NCI-H1417 (cell line): ENCODE results near the gene PPP1R13B.
"Not testable (repeated sequence)": the region's sequence is repeated elsewhere in the genome, so short reads cannot be mapped to it uniquely, and the experiment has no call there.

Experiments
- DNase-seq, 3 experiments: peaks; one replicate each; lab custom pipeline; 2025; lab: John Stamatoyannopoulos, UW

Gene PPP1R13B

DNA sequence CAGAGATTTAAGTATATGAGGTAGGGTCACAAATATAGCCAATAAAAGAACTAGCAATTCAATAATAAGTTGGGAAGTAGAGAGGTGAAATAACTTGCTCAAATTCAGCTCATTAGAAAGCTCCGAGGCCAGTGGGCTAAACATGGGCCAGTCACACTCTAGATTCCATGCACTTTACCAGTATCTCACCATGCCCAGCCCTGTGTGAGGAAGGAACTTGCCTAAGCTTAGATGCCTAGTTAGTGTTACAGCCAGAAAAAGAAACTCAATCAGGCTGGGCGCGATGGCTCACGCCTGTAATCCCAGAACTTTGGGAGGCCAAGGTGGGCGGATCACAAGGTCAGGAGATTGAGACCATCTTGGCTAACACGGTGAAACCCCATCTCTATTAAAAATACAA, 71.1 kb downstream of the PPP1R13B start:
- not testable (repeated sequence) for DNase-seq

DNA sequence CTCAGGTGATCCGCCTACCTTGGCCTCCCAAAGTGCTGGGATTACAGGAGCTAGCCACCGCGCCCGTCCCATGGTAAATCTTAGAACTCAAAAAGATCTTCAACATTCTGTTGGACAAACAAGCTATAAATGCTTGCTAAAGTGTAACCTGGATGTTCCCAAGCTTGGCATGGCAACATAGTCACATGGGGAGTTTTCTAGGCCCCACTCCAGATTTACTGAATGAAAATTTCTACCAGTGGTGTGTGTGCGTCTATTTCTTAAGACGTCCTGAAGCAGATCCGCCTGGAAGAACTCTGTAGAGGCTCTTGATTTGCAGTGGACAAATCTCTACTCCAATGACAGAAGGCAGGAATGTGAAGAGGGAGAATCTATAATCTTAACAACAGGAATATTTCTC, 71.9 kb downstream of the PPP1R13B start:
- no peak for DNase-seq

DNA sequence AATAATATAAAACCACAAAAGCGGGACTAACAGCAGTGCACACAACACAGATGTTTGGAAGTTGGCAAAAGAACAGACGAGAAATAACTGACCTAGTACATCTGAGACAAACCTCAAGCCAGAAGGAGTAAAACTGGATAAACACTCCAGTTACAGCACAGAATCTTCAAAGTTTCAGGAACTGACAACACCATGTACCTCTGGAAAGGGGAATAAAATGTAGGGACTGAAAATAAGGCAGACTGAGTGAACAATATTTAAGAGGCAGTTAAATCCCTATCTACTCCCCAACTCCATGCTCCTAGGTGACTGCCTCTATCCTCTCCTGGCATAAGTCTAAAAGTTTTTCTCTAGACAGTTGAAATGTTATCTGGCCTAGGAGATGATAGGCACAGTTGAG, 73.9 kb downstream of the PPP1R13B start:
- DNase-seq, result no peak

DNA sequence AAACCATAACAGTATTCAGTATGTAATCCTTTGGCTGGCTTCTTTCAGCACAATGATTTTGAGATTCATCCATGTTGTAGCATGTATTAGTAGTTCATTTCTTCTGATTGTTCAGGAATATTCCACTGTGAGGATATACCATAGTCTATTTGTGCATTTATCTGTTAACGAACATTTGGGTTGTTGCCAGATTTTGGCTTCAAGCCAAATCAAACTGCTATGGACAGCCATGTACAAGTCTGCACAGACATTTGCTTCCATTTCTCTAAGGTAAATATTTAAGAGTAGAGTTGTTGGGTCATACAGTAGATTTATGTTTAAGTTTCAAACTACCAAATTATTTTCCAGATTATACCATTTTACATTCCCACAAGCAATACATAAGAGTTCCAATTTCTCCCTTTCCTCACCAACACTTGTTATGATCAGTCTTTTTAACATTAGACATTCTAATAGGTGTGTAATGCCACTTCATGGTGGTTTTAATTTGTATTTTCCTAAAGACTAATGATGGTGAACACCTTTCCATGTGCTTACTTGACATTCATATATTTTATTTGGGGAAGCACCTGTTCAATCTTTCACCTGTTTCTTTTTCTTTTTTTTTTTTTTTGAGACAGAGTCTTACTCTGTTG, 75.2 kb downstream of the PPP1R13B start:
- DNase-seq, result no peak

DNA sequence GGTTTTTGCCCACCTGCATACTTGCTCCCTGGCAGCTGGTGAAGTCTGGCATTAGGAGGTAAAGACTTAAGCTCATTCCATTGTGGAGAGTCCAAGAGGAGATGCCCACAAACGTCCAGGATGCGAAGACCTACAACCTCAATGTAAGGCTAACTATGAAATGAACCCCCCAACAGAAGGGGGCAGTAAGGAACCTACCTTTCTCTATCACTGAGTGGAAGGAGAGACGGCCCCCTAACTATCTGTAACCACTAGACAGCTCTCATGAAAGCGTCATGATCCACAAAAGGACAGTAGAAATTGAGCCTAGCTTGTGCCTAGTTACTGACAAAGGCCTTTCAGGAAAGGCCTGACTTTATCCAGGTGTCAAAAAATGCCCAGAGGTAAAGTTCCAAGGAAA, 76.5 kb downstream of the PPP1R13B start:
- no peak for DNase-seq

DNA sequence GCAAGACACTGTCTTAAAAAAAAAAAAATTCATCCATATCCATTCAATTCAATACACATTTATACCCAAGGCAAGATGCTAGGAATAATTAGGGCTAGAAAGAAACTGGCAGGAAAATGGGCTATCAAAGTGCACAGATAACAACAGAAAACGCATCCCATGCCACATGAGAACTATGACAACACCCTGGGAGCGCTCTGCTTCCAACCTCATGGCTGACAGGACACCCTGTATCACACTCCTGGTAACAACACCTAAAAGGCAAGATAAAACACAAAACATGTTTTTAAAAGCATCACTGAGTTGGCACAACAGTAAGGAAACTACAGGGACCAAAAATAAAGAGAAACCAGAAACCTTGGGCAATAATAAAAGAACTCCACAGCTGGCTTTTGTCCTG, 76.9 kb downstream of the PPP1R13B start:
- DNase-seq, result no peak

DNA sequence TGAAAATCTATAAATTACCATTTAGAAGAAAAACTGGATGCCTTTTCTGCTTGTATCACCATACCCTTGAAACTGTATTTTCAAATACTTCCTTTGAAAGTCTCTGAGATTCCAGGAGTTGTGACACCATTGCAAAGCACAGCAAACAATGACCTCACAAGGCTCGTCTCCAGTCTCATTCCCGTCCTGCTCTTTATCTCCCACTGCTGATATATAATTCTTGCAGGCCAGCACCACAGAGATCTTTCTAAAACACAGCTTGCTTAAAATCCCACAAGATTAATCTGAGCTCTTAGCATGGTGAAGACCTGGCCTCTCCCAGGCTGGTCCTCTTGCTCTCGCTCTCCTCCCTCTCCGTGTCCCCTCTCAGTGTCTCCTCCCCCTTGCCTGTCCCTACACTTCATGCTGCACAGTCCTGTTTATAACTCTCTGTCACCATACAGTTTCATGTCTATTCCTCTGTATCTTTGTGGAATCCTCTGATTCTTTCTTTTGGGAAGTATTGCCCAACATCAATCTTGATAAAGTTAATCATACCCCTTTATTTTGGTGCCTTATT, 80.0 kb downstream of the PPP1R13B start:
- DNase-seq, result no peak

DNA sequence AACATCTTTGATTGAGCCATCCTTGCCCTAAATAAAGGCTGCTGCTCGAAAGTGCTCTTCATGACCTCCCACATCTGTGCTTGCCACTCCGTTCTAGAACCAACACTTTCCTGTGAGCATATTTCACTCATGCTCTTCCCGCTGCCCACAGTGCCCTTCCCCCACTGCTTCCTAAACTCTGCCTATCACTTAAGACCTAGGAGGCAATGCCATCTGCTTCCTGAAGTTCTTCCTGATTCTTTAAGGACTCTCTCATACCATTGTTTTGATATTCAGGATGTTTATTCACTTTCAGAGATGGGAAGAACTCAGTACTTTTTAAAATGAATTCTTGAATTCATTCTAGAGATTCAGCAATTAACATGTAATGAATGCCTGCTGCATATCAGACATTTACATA, 81.8 kb downstream of the PPP1R13B start:
- no peak for DNase-seq

DNA sequence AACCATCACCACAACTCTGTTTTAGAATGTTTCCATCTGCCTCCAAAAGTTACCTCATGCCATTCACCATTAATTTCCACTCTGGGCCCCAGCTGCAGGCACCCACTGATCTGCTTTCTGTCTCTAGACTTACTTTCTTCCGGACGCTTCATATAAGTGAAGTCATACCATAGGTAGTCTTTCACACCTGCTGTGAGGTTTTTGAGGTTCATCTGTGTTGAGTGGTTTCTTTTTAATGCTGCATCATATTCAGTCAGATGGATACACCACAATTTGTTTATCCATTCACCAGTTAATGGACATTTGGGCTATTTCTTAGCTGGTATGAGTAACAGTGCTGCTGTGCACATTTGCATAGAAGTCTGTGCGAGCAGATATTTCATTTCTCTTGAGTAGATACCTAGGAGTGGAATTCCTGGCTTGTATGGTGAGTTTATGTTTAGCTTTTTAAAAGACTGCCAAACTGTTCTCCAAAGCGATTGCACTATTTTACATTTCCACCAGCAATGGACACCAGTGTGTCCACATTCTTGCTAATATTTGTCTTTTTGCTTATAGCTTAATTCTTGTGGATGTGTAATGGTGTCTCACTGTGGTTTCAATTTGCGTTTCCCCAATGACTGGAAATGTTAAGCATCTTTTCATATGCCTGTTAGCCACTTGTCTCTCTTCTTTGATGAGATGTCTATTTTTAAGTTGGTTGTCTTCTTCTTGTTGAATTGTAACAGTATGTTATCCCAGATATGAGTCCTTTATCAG, 83.5 kb downstream of the PPP1R13B start:
- no peak for DNase-seq

DNA sequence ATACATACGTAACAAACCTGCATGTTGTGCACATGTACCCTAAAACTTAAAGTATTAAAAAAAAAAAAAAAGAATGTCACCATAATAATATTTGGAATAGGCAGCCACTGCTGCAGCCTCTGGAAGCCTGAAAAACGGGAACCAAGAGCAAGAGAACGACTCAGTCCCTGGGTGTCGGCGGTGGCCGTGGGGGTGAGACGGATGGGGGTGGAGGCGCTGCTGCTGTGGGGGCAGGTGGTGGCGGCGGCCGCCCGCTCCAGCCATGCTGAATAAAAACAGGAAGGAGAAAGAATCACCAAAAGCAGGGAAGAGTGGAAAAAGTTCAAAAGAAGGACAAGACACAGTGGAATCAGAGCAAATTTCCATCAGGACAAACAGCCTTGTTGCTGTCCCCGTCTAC, 84.8 kb downstream of the PPP1R13B start:
- no peak for DNase-seq

DNA sequence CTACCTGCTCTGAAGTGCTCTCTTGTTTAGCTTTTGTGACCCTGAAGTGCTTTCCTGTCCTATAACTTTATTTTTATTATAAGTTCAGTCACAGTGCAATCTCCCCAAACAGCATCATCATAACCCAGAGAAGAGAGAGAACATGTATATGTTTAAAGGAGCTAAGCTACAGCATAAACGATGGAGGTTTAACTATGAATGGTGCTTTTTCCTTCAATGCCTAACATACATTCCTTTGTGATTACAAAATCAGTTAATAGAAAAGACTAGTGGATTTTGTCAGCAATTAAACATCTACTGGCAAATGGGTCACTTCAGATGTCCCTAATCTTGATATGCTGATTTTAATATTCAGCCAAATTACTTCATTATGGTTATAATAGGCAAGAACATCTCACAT, 85.3 kb downstream of the PPP1R13B start:
- no peak for DNase-seq

DNA sequence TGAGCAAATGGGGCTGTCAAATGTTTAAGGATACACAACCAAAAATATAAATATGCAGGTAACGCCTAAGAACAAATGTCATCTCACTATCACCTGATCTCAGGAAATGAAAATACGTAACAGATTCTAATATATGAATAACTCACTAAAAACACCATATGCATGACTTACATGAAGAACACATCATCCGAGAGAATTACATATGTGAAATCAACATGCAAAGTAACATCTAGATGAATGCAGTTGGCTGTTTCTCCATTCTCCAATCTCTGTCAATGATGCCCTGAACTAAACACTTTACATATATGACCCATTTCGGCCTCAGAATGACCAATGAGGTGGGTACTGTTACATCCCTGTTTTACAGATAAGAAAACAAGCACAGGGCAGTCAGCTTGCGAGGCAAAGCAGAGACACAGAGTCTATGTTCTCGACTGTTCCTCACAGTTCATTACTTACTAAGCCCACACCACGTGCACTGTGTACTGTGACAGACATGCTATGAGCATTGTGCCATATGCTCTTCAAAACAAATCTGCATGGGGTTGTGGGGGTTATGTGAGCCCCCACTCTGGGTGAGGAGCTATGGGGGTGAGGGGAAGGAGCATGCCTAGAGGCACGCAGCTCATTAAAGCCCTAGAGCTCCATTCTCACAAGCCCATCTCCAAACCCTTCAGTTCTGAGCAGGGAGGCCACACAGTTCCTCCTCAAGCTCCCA, 89.2 kb downstream of the PPP1R13B start:
- DNase-seq, result no peak

DNA sequence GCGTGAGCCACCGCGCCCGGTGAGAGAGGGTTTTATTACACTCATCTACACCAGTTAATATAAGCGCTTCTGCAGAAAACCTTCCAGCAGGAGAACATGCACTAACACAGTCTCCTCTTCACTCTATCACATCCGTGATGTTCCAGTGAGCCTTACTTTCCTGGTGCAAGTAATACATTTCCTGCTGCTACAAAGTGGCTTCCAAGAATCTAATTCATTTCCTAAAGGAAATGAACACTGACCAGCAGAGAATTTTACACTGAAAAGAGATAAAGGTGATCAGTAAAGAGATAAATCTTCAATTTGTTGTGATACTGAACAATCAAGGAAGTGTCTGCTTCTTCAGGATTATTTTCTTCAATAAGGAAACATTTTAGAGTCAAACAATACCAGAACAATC, 92.3 kb downstream of the PPP1R13B start:
- no peak for DNase-seq

DNA sequence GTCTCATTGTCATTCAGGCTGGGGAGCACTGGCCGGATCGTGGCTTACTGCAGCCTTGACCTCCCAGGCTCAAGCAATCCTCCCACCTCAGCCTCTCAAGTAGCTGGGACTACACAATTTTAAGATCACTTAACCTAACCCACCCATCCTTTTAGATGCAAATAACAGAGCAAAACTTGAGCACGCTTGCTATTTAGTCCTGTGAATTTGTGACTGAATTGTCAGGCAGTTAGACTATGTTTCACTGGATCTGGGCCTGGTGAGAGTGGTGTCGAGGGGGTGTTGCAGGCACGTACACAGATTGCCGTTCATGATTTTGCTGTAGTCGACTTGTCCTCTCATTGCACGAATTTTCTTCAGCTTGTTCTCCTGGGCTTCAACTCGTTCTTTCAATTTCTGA, 93.6 kb downstream of the PPP1R13B start:
- no peak for DNase-seq

DNA sequence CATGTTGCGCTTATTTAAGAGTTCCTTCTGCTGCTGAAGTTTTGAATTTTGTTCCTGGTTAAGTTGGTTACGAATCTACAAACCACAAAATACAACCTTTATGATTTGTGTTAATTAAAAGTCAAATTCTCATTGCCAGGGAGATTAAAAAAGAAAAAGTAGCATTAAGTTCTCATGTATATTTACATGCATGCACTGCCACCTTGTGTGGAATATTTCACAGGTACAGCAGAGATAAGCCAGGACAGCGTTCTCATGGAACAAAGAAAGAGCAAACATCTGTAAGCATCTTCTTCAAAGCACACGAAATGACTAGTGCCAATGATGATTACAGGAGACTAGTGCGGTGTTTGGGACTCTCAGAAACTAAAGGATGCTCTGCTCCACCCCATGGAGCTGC, 97.5 kb downstream of the PPP1R13B start:
- peak in 1 of 3 experiments; percentile 10 for DNase-seq

DNA sequence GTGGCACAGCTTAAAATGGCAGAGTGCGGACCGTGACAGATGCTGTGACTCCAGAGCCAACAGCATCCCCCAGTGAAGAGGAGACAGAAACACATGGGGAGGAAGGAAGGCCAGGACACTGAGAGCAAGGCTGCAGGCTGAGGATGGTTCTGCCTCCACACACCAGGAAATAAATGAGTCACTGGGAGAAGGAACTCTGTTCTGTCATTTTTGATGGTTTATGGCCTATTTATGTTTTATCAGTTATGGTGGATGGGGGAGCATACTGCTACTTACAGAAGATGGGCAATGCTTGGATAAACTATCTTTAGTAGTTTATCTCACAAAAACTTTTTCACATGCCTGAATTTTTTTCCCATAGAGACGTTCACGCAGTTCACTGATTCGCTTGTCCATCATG, 97.9 kb downstream of the PPP1R13B start:
- DNase-seq, result no peak

DNA sequence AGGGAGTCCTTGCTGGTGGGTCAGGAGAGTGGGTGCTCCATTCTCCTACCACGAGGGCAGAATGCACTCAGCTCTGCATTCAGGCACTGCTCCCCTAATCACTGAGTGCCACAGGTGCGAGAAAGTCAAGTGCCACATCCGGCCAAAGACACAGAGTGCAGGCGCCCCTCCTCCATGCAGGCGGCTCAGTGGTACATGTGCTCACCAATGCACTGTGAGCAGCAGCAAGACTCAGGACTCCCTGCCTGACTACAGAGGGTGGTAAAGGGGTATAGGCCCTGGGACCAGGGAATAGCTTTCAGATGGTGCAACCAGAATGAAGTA, 98.9 kb downstream of the PPP1R13B start:
- DNase-seq, result peak in 2 of 3 experiments; percentile 13 to 48

DNA sequence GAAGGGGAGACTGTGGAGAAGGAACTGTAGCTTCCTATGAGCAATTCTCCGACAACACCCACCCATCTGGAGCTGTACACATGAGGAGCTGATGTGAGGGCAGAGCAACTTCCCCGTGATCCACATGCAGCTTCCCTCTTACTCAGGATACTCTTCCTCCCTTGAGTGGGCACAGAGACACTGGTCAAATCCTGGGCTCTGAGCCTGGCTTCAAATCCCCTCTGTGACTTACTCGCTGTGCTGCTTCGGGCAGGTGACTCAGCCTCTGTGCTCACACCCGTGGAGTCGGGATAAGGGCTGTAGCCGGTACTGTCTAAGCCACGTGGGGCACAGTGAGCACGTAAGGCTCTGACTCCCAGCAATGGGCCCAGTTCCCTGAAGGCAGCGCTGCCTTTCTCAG, 100.7 kb downstream of the PPP1R13B start:
- DNase-seq, result no peak

DNA sequence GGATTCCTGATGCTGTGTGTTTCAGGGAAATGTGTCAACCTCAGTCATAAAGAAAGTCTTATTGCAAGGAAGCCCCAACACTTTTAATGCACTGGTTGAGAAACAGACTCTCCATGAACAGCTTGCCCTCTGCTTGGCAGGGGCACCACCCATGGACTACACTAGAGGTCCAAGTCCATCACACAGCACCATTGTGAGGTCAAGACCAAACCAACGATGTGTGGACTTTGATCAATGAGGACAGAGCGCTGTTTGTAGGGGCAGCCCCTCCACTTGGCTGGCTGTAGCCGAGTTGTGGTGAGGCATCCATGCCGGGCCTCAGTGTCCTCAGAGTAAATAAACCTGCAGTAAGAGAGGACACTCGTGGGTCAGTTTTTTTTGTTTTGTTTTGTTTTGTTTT, 102.0 kb downstream of the PPP1R13B start:
- no peak for DNase-seq

DNA sequence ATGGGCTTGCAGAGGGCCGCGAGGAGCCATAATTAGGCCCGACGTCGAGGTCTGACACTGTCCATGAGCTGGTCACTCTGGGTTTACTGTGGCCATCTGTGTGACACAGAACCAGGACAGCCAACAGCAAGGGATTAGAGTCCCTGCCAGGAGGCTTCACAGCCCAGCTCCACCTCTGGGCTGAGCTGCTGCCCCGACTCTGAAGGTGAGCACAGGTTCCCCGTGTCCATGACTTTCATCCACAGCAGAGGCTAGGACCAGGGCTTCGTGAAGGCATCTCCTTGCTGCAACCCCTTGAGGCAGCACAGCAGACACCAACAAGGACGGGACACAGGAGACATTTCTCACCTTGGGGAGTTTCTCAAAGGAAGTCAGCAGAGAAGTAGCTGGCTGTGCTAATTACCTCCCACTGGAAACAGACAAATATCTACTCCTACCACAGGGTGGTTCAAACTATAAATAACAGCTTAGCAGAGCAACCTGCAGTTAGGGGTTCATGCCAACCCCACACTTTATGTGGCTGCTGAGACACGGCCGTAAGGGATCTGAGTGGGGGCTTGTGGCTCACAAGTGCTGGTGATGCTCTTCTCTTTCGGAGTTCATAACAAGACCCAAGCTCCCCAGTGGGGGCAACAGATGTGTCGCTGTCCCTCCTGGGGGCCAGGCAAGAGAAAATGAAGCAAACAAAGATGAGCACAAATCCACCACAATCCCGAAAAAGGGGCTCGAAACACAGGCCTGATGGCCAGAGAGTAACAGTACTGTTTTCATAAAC, 102.6 kb downstream of the PPP1R13B start:
- DNase-seq, result no peak

DNA sequence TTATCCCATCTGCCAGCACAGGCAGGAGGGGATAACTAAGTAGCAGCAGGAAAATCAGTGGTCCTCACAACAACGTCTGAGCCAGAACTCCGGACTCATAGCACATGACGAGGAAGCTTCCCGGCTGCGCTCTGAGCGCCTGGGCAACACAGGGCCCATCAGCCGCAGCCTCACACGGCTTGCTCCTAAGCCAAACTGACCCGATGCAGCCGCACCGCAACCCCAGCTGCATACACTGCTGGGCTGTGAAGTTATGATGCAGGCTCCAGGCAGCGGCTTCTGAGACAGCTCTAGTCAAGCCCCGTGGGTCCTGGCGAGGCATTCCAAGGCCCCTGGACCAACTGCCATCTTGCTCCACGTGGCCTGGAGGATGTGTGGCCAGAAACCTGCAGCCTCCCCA, 103.7 kb downstream of the PPP1R13B start:
- no peak for DNase-seq

DNA sequence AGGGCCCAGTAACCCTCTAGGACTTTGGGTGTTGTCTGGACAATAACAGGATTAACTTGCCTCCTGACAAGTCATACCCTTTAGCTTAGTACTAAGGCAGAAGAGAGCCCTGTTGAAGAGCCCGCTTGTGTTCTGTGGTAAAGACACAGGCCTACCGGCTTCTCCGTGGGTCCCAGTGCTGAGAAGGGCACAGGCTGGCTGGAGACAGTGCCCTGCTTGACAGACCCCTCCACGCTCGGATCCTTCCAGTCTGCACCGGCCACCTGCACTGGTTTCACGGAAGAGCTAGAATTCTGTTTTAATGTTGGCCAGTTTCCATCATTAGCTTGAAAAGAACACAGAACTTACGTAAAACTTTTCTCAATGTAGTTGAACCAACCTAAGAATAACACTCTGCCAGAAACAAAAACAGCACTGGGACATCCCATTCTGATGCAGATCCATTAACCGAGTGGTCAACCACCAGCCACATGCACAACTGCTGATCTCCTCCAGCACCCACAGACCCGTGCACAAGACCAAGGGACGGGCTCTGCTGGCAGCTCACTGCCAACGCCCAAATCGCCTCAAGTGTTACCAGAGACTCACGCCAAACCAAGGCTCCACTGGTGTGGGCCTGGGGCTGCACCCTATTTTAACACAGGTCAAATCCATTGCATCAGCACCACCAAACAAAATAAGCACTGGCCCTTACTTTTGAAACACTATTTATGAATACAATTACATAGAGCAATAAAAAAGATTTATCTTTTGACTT, 104.7 kb downstream of the PPP1R13B start:
- DNase-seq, result no peak
